HepG2 (cell line): ENCODE data around the gene IPO13. TPM values are rescaled to one million over a fixed set of nuclear protein-coding genes. Genes with fewer than 3 reads are reported as not detected.

Experiments used
- ADNP ChIP-seq: sonication (generic); formaldehyde crosslinking; IDR thresholded peaks from 2 replicates; pipeline ENCODE4 v1.4.0; 2020; ENCODE audit warnings: missing genetic modification reagents
- ETV5 ChIP-seq: IDR thresholded peaks from 2 replicates; pipeline ENCODE4 v1.6.1; 2018; ENCODE audit warnings: missing biosample characterization, missing genetic modification reagents, inconsistent platforms, borderline replicate concordance
- GABPB1 ChIP-seq: IDR thresholded peaks from 2 replicates; pipeline ENCODE4 v1.6.1; 2016; ENCODE audit warnings: mild to moderate bottlenecking, missing genetic modification reagents, moderate library complexity, missing compliant biosample characterization
- GZF1 ChIP-seq: sonication (generic); formaldehyde crosslinking; IDR thresholded peaks from 2 replicates; pipeline ENCODE4 v1.5.1; 2020; ENCODE audit warnings: mild to moderate bottlenecking, missing genetic modification reagents
- HDAC6 ChIP-seq: fragments of 200-600 bp; sonication (generic); IDR thresholded peaks from 2 replicates; pipeline ENCODE4 v1.7.0; 2017; ENCODE audit warnings: mild to moderate bottlenecking, antibody characterized with exemption, low read length, low read depth
- MATR3 ChIP-seq: sonication (generic); formaldehyde crosslinking; IDR thresholded peaks from 2 replicates; pipeline ENCODE4 v1.4.0; 2020; ENCODE audit warnings: missing genetic modification reagents
- MIER2 ChIP-seq: IDR thresholded peaks from 2 replicates; pipeline ENCODE4 v1.6.1; 2016; ENCODE audit warnings: missing biosample characterization, missing genetic modification reagents
- NFE2L2 ChIP-seq: fragments of 150-350 bp; IDR thresholded peaks from 2 replicates; pipeline ENCODE4 v1.6.1; 2014; ENCODE audit warnings: low read length
- PHF5A ChIP-seq: IDR thresholded peaks from one replicate; pipeline ENCODE4 v1.6.1; 2018; ENCODE audit warnings: low read depth, missing genetic modification reagents; ENCODE audit not compliant: unreplicated experiment
- SOX6 ChIP-seq, 2 experiments: fragments of 450-650 bp in 1 of 2; sonication (generic) in 1 of 2; formaldehyde crosslinking in 1 of 2; IDR thresholded peaks; 2 replicates each; pipeline versions ENCODE4 v1.4.0 to v1.6.1; 2017 to 2020; ENCODE audit warnings: antibody characterized with exemption in 1 of 2, mild to moderate bottlenecking in 1 of 2, missing genetic modification reagents in 1 of 2
- TOE1 ChIP-seq: sonication (generic); formaldehyde crosslinking; IDR thresholded peaks from 2 replicates; pipeline ENCODE4 v1.4.0; 2020; ENCODE audit warnings: mild to moderate bottlenecking, missing genetic modification reagents
- ZKSCAN1 ChIP-seq: fragments of 150-350 bp; IDR thresholded peaks from 2 replicates; pipeline ENCODE4 v1.6.1; 2014; ENCODE audit warnings: low read length
- ZNF12 ChIP-seq: sonication (generic); formaldehyde crosslinking; IDR thresholded peaks from 2 replicates; pipeline ENCODE4 v1.5.0; 2020; ENCODE audit warnings: missing genetic modification reagents
- ZNF615 ChIP-seq: sonication (generic); formaldehyde crosslinking; IDR thresholded peaks from 2 replicates; pipeline ENCODE4 v1.5.0; 2020; ENCODE audit warnings: mild to moderate bottlenecking, missing genetic modification reagents, borderline replicate concordance
- ZNF780A ChIP-seq: sonication (generic); formaldehyde crosslinking; IDR thresholded peaks from 2 replicates; pipeline ENCODE4 v1.8.0; 2022; ENCODE audit warnings: mild to moderate bottlenecking, missing genetic modification reagents, moderate library complexity
- ZNF841 ChIP-seq: sonication (generic); formaldehyde crosslinking; IDR thresholded peaks from 2 replicates; pipeline ENCODE4 v1.8.1; 2023; ENCODE audit warnings: missing genetic modification reagents, borderline replicate concordance
- polyA plus RNA-seq, 8 experiments: library from polyadenylated mRNA; depleted of rRNA in 3 of 8; stranded (reverse) in 7 of 8; unstranded in 1 of 8; fragments of >200 nt; fragmentation: Illumina TruSeq in 4 of 8; extraction: Trizol in 4 of 8; gene quantifications; 2 replicates each; pipeline versions ENCODE4 v1.2.1 to v1.2.3, GENCODE V29; 2011 to 2016; ENCODE audit warnings: low read depth in 4 of 8, missing spikeins in 1 of 8, mixed read lengths in 1 of 8; ENCODE audit not compliant: insufficient read depth in 1 of 8
- total RNA-seq, 5 experiments: library from RNA; depleted of rRNA; stranded (reverse); fragments of >200 nt; fragmentation: Illumina TruSeq; extraction: Trizol; gene quantifications; 2 replicates each; pipeline ENCODE4 v1.2.3, GENCODE V29; 2016; ENCODE audit warnings: low read depth in 1 of 5
- TF ChIP-seq, protein P1 (sequence below): sonication (generic); formaldehyde crosslinking; IDR thresholded peaks from 2 replicates; pipeline ENCODE4 v1.9.0; 2022; ENCODE audit warnings: low read depth, missing genetic modification reagents
- TF ChIP-seq, protein P2 (sequence below): sonication (generic); formaldehyde crosslinking; IDR thresholded peaks from 2 replicates; pipeline ENCODE4 v1.4.0; 2020; ENCODE audit warnings: missing genetic modification reagents, mild to moderate bottlenecking, borderline replicate concordance
- TF ChIP-seq, protein P3 (sequence below), 2 experiments: sonication (generic) in 1 of 2; formaldehyde crosslinking in 1 of 2; IDR thresholded peaks; 2 replicates each; pipeline versions ENCODE4 v1.5.1 to v1.6.1; 2011 to 2020; ENCODE audit warnings: borderline replicate concordance in 1 of 2, low read depth in 1 of 2, low read length in 1 of 2, mild to moderate bottlenecking in 1 of 2, missing genetic modification reagents in 1 of 2, moderate library complexity in 1 of 2
- TF ChIP-seq, protein P4 (sequence below): IDR thresholded peaks from 2 replicates; pipeline ENCODE4 v1.6.1; 2016; ENCODE audit warnings: control low read depth

IPO13 gene
- total and polyA plus RNA-seq, 2 of the 13 experiments (the other 11 are each of a cell fraction or from before 2014, with no cell fraction given), result 12.9 to 15.6 TPM

DNA sequence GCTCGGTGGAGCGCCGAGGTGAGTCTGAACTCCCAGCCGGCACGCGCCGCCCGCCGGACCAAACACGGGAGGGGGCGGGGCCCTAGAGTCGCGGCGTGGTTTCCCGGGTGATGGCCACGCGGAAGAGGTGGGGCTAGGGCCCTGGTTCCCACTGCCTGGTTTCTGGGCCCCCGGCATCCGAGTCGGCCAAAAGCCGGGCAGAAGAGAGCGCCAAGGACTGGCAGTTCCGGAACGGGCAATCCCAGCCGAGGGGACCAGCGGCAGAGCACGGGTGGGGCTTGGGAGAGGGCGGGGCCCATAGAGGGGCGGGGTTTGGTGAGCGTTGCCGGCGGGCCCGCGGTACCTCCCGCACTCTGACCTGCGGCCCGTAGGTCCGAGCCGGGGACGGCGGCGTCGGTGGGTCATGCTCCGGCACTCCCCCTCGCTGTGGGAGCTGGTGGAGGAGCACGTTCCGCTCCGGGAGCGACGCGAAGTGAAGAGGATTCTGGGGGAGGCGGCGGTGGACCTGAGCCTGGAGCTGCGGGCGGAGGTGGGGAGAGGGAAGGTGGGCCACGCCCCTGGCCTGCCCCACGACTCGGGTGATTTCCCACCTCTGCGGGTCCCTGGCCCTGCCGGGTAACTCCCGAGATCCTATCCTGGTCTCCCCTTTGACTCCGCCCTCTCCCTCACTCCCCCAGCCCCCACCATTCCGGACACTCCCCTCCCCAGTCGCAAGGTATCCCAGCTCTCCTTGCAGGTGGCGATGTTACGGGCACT lies 44.9 kb downstream of the IPO13 start, which contains the start of gene CCDC24 (continued):
- TF ChIP-seq, protein P1, sequence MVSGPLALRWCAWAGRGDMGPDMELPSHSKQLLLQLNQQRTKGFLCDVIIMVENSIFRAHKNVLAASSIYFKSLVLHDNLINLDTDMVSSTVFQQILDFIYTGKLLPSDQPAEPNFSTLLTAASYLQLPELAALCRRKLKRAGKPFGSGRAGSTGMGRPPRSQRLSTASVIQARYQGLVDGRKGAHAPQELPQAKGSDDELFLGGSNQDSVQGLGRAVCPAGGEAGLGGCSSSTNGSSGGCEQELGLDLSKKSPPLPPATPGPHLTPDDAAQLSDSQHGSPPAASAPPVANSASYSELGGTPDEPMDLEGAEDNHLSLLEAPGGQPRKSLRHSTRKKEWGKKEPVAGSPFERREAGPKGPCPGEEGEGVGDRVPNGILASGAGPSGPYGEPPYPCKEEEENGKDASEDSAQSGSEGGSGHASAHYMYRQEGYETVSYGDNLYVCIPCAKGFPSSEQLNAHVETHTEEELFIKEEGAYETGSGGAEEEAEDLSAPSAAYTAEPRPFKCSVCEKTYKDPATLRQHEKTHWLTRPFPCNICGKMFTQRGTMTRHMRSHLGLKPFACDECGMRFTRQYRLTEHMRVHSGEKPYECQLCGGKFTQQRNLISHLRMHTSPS (CRISPR knock-in tag), result no peak
- TF ChIP-seq NFE2L2 (no peak), ZNF780A (CRISPR knock-in tag) (0 out of 2 replicates have a peak, but pooled peaks have one; percentile 27), TOE1 (CRISPR knock-in tag) (no peak), SOX6 (IDR thresholded peaks at IDR 0.05) (no peak), SOX6 (CRISPR knock-in tag; IDR thresholded peaks at IDR 0.05) (peak; percentile 74), ZNF615 (CRISPR knock-in tag) (no peak), MATR3 (CRISPR knock-in tag) (no peak), ADNP (CRISPR knock-in tag) (no peak), GZF1 (CRISPR knock-in tag) (0 out of 2 replicates have a peak, but pooled peaks have one; percentile 50), HDAC6 (no peak), MIER2 (peak; percentile 27; the same call in 1 of the 2 replicates), ZNF12 (no peak), PHF5A (CRISPR knock-in tag) (no peak), GABPB1 (CRISPR knock-in tag) (peak; percentile 86), ZKSCAN1 (no peak), ZNF841 (CRISPR knock-in tag) (no peak), ETV5 (CRISPR knock-in tag) (peak; percentile 30; the same call in 1 of the 2 replicates)
- TF ChIP-seq, protein P2, sequence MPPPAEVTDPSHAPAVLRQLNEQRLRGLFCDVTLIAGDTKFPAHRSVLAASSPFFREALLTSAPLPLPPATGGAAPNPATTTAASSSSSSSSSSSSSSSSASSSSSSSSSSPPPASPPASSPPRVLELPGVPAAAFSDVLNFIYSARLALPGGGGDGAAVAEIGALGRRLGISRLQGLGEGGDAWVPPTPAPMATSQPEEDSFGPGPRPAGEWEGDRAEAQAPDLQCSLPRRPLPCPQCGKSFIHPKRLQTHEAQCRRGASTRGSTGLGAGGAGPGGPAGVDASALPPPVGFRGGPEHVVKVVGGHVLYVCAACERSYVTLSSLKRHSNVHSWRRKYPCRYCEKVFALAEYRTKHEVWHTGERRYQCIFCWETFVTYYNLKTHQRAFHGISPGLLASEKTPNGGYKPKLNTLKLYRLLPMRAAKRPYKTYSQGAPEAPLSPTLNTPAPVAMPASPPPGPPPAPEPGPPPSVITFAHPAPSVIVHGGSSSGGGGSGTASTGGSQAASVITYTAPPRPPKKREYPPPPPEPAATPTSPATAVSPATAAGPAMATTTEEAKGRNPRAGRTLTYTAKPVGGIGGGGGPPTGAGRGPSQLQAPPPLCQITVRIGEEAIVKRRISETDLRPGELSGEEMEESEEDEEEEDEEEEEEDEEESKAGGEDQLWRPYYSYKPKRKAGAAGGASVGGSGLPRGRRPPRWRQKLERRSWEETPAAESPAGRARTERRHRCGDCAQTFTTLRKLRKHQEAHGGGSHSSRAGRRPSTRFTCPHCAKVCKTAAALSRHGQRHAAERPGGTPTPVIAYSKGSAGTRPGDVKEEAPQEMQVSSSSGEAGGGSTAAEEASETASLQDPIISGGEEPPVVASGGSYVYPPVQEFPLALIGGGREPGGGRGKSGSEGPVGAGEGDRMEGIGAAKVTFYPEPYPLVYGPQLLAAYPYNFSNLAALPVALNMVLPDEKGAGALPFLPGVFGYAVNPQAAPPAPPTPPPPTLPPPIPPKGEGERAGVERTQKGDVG, result no peak
- TF ChIP-seq, protein P3, sequence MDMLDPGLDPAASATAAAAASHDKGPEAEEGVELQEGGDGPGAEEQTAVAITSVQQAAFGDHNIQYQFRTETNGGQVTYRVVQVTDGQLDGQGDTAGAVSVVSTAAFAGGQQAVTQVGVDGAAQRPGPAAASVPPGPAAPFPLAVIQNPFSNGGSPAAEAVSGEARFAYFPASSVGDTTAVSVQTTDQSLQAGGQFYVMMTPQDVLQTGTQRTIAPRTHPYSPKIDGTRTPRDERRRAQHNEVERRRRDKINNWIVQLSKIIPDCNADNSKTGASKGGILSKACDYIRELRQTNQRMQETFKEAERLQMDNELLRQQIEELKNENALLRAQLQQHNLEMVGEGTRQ (IDR thresholded peaks at IDR 0.05; ENCODE audit: low read depth, low read length), result no peak
- TF ChIP-seq, protein P3 (CRISPR knock-in tag; IDR thresholded peaks at IDR 0.05; ENCODE audit: borderline replicate concordance), result no peak
- TF ChIP-seq, protein P4, sequence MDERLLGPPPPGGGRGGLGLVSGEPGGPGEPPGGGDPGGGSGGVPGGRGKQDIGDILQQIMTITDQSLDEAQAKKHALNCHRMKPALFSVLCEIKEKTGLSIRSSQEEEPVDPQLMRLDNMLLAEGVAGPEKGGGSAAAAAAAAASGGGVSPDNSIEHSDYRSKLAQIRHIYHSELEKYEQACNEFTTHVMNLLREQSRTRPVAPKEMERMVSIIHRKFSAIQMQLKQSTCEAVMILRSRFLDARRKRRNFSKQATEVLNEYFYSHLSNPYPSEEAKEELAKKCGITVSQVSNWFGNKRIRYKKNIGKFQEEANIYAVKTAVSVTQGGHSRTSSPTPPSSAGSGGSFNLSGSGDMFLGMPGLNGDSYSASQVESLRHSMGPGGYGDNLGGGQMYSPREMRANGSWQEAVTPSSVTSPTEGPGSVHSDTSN (CRISPR knock-in tag), result no peak
